Neural progenitor cell (in vitro differentiated cells): ENCODE data around the gene IGSF22. TPM values are rescaled to one million over a fixed set of nuclear protein-coding genes. Genes with fewer than 3 reads are reported as not detected.

ENCODE experiments used
- DNase-seq: peaks from one replicate; pipeline ENCODE4 v3.0.0-alpha.2; 2016; ENCODE audit warnings: low spot score
- H2AFZ ChIP-seq: fragments of 200-600 bp; sonication (generic); replicated peaks from 2 replicates; pipeline ENCODE4 v1.6.1; 2016; ENCODE audit warnings: antibody characterized with exemption
- H3F3A ChIP-seq: fragments of 200-600 bp; sonication (generic); 2 replicates; pipeline ENCODE4 v1.6.1; 2016; ENCODE audit warnings: antibody characterized with exemption, low read depth
- H3K27ac ChIP-seq: fragments of 200-600 bp; sonication (generic); 2 replicates; pipeline ENCODE4 v1.5.1; 2016; ENCODE audit warnings: mild to moderate bottlenecking
- H3K27me3 ChIP-seq: fragments of 200-600 bp; sonication (generic); 2 replicates; pipeline ENCODE4 v1.6.1; 2016; ENCODE audit warnings: mild to moderate bottlenecking, moderate library complexity
- H3K36me3 ChIP-seq: fragments of 200-600 bp; sonication (generic); 2 replicates; pipeline ENCODE4 v1.5.1; 2016
- H3K4me1 ChIP-seq: fragments of 200-600 bp; sonication (generic); 2 replicates; pipeline ENCODE4 v1.6.1; 2016; ENCODE audit warnings: mixed run types
- H3K4me2 ChIP-seq: fragments of 200-600 bp; sonication (generic); 2 replicates; pipeline ENCODE4 v1.6.1; 2016
- H3K4me3 ChIP-seq: fragments of 200-600 bp; sonication (generic); 2 replicates; pipeline ENCODE4 v1.5.1; 2016
- H3K79me2 ChIP-seq: fragments of 200-600 bp; sonication (generic); 2 replicates; pipeline ENCODE4 v1.6.1; 2016; ENCODE audit warnings: low read depth
- H3K9ac ChIP-seq: fragments of 200-600 bp; sonication (generic); 2 replicates; pipeline ENCODE4 v1.6.1; 2016
- H3K9me3 ChIP-seq: fragments of 200-600 bp; sonication (generic); 2 replicates; pipeline ENCODE4 v1.5.1; 2016; ENCODE audit warnings: low read depth
- H4K20me1 ChIP-seq: fragments of 200-600 bp; sonication (generic); 2 replicates; pipeline ENCODE4 v1.6.1; 2016; ENCODE audit warnings: low read depth
- H3K27ac Mint-ChIP-seq: 3 replicates; pipeline ENCODE4 v1.8.0; 2021; ENCODE audit warnings: mixed read lengths
- H3K27me3 Mint-ChIP-seq: 2 replicates; pipeline ENCODE4 v1.8.0; 2022; ENCODE audit warnings: low read depth, mild to moderate bottlenecking, inconsistent platforms, moderate library complexity, mixed read lengths; ENCODE audit not compliant: insufficient read depth
- H3K36me3 Mint-ChIP-seq: 3 replicates; pipeline ENCODE4 v1.8.0; 2021; ENCODE audit warnings: mixed read lengths
- H3K4me1 Mint-ChIP-seq: 3 replicates; pipeline ENCODE4 v1.8.0; 2021; ENCODE audit warnings: mixed read lengths
- H3K4me3 Mint-ChIP-seq: 3 replicates; pipeline ENCODE4 v1.8.0; 2021; ENCODE audit warnings: mild to moderate bottlenecking, moderate library complexity, mixed read lengths
- H3K9me3 Mint-ChIP-seq: 3 replicates; pipeline ENCODE4 v1.8.0; 2020; ENCODE audit warnings: mixed read lengths
- EZH2 ChIP-seq: fragments of 200-600 bp; sonication (generic); IDR thresholded peaks from 2 replicates; pipeline ENCODE4 v1.6.1; 2017; ENCODE audit warnings: antibody characterized with exemption, mild to moderate bottlenecking, moderate library complexity
- EZH2phosphoT487 ChIP-seq: fragments of 200-600 bp; sonication (generic); IDR thresholded peaks from 2 replicates; pipeline ENCODE4 v1.6.1; 2017; ENCODE audit warnings: antibody characterized with exemption
- total RNA-seq: library from RNA; depleted of rRNA; stranded (reverse); fragments of >200 nt; gene quantifications from 2 replicates; pipeline ENCODE4 v1.2.3, GENCODE V29; 2015; ENCODE audit warnings: low replicate concordance
- TF ChIP-seq, protein P1 (sequence below): fragments of 200-600 bp; sonication (generic); IDR thresholded peaks from 2 replicates; pipeline ENCODE4 v1.5.1; 2017; ENCODE audit warnings: antibody characterized with exemption, mild to moderate bottlenecking

The IGSF22 gene
- total RNA-seq, result 0.41 TPM in 1 of 2 replicates, not detected in the other

DNA sequence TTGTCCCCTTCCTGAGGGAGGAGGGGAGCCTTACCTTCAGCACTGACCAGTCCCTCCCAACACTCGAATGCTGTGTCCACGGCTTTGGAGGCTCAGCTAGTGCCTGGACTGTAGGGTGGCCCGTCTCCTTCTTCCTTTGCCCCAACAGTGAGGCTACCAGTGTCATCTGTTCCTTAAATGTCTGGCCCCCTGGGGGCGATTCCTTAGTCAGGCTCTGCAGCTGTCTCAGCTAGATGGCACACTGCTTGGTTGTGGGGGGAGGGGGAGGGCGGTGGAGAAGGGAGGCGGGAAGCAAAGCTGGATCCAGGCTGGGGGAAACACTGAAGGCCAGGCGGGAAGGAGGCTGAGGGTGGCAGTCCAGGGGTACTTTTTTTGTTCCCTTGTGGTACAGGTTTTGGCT, at the start of gene IGSF22:
Gene IGSF22, minus strand, starts transcription at position 149 of the 400 bp plus-strand sequence. CDS start 1,952 bp downstream, outside the sequence.
- H3K4me3 Mint-ChIP-seq, result no peak within 1 kb of the TSS

DNA sequence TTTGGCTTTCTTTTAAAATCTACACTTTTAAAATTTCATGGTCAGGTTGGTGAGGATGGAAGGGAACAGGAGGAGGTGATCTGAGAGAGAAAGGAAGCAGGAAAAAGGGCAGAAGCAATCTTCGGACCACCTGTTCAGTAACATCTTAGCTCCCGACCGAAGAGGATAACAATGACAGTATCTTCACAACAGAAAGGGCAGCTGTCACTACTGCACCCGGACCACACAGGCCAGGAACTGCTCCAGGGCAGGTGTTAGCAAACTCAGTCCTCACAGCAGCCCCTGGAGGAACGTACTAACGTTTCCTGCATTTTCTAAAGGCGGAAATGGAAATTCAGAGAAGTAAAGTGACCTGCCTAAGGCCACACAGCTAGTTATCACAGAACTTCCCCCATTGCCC, 48.8 kb upstream of the IGSF22 start:
- H3K27ac ChIP-seq, result no peak overlapping the region
- peaks cover 2% of the 10 kb centered on the region for H3K4me1 ChIP-seq
- TF ChIP-seq, protein P1, sequence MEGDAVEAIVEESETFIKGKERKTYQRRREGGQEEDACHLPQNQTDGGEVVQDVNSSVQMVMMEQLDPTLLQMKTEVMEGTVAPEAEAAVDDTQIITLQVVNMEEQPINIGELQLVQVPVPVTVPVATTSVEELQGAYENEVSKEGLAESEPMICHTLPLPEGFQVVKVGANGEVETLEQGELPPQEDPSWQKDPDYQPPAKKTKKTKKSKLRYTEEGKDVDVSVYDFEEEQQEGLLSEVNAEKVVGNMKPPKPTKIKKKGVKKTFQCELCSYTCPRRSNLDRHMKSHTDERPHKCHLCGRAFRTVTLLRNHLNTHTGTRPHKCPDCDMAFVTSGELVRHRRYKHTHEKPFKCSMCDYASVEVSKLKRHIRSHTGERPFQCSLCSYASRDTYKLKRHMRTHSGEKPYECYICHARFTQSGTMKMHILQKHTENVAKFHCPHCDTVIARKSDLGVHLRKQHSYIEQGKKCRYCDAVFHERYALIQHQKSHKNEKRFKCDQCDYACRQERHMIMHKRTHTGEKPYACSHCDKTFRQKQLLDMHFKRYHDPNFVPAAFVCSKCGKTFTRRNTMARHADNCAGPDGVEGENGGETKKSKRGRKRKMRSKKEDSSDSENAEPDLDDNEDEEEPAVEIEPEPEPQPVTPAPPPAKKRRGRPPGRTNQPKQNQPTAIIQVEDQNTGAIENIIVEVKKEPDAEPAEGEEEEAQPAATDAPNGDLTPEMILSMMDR, result no peak
- TF ChIP-seq EZH2phosphoT487 (no peak), EZH2 (no peak)
- Mint-ChIP-seq H3K4me1 (no peaks in the 10 kb centered on the region), H3K27ac (no peak overlapping the region), H3K36me3 (no peaks in the 10 kb centered on the region), H3K4me3 (no peak overlapping the region), H3K9me3 (no peaks in the 10 kb centered on the region), H3K27me3 (peaks cover 14% of the 10 kb centered on the region)
- no peaks in the 10 kb centered on the region for H3K79me2 ChIP-seq
- H2AFZ ChIP-seq, result no peak overlapping the region
- no peaks in the 10 kb centered on the region for H3K9me3 ChIP-seq
- no peak overlapping the region for H3K4me3 ChIP-seq
- no peak overlapping the region for H3K9ac ChIP-seq
- peaks cover 3% of the 10 kb centered on the region for H4K20me1 ChIP-seq
- no peaks in the 10 kb centered on the region for H3K36me3 ChIP-seq
- no peaks in the 10 kb centered on the region for H3F3A ChIP-seq
- no peaks in the 10 kb centered on the region for H3K27me3 ChIP-seq
- no peak for DNase-seq
- H3K4me2 ChIP-seq, result no peak overlapping the region

More for the DNA sequence above, at the start of gene IGSF22:
- no peaks in the 10 kb centered on the region for H3K79me2 ChIP-seq
- H3K36me3 Mint-ChIP-seq, result no peaks in the 10 kb centered on the region
- H3K9me3 Mint-ChIP-seq, result no peaks in the 10 kb centered on the region
- H3K4me2 ChIP-seq, result peak within 1 kb of the TSS; percentile 66
- H3K27me3 ChIP-seq, result no peaks in the 10 kb centered on the region
- no peaks in the 10 kb centered on the region for H3K36me3 ChIP-seq
- no peak within 1 kb of the TSS for H3K27ac ChIP-seq
- peaks cover 7% of the 10 kb centered on the region for H3K27me3 Mint-ChIP-seq
- peaks cover 6% of the 10 kb centered on the region for H3F3A ChIP-seq
- no peaks in the 10 kb centered on the region for H4K20me1 ChIP-seq
- no peak within 1 kb of the TSS for H3K4me3 ChIP-seq
- no peaks in the 10 kb centered on the region for H3K9me3 ChIP-seq
- no peak within 1 kb of the TSS for H2AFZ ChIP-seq
- peaks cover 15% of the 10 kb centered on the region for H3K4me1 ChIP-seq
- no peak within 1 kb of the TSS for H3K27ac Mint-ChIP-seq
- peak; percentile 67 for DNase-seq
- H3K4me1 Mint-ChIP-seq, result peaks cover 15% of the 10 kb centered on the region
- no peak within 1 kb of the TSS for H3K9ac ChIP-seq
- TF ChIP-seq, protein P1, result no peak
- no peak for TF ChIP-seq EZH2phosphoT487
- TF ChIP-seq EZH2, result no peak

DNA sequence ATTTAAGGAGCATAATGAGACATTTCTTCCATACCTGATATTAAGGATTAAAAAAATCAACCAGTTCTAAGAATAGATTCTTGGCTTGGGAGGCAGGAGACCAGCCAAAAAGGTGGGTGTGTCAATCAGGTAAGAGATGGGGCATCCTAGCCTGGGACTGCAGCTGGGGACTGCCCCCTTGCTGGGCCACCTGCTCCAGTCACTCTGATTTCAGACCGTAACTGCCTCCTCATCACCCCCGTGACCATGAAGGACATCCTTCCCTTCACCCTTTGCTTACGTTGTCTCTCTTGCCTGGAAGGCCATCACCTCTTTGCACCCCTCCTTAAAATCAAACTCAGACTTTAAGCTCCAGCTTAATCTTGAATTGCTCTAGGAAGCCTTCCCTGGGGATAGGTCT, 47.7 kb upstream of the IGSF22 start:
- TF ChIP-seq, protein P1, result no peak
- no peak for TF ChIP-seq EZH2phosphoT487
- TF ChIP-seq EZH2, result no peak
- Mint-ChIP-seq H3K4me3 (no peak overlapping the region), H3K27ac (no peak overlapping the region), H3K4me1 (no peaks in the 10 kb centered on the region), H3K36me3 (no peaks in the 10 kb centered on the region), H3K27me3 (peaks cover 16% of the 10 kb centered on the region), H3K9me3 (no peaks in the 10 kb centered on the region)
- H3K4me1 ChIP-seq, result no peaks in the 10 kb centered on the region
- H3K4me3 ChIP-seq, result no peak overlapping the region
- no peak for DNase-seq
- no peaks in the 10 kb centered on the region for H3F3A ChIP-seq
- peaks cover 3% of the 10 kb centered on the region for H4K20me1 ChIP-seq
- H3K27ac ChIP-seq, result no peak overlapping the region
- H2AFZ ChIP-seq, result no peak overlapping the region
- H3K9ac ChIP-seq, result no peak overlapping the region
- H3K27me3 ChIP-seq, result no peaks in the 10 kb centered on the region
- no peaks in the 10 kb centered on the region for H3K9me3 ChIP-seq
- H3K79me2 ChIP-seq, result no peaks in the 10 kb centered on the region
- H3K4me2 ChIP-seq, result no peak overlapping the region
- H3K36me3 ChIP-seq, result no peaks in the 10 kb centered on the region
